ENCODE data around the gene PPP1R14B.

Gene PPP1R14B

DNA sequence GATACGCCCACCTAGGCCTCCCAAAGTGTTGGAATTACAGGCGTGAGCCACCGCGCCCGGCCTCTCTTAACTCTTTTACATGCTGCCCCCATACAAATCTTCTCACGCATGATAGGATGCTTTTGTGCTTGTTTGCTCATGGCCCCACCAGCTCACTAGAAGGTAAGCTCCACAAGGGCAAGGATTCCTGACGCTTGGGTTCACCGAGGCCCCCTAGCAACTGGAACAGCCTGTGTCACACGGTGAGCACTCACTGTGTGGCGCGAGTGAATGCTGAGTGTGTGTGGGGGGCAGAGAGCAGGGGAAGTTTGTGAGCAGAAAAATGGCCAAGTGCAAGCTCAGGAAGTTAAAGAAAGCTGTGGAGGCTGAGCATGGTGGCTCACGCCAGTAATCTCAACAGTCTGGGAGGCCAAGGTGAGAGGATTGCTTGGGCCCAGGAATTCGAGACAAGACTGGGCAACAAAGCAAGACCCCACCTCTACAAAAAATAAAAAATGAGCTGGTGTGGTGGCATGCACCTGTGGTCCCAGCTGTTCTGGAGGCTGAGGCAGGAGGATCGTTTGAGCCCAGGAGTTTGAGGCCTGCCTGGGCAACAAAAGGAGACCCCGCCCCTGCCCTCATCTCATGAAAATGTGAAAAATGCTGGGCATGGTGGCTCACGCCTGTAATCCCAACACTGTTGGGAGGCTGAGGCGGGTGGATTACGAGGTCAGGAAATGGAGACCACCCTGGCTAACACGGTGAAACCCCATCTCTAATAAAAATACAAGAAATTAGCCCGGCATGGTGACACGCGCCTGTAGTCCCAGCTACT, 35.4 kb upstream of the PPP1R14B start:
- no peak for DNase-seq (ENCODE audit: low read depth)

DNA sequence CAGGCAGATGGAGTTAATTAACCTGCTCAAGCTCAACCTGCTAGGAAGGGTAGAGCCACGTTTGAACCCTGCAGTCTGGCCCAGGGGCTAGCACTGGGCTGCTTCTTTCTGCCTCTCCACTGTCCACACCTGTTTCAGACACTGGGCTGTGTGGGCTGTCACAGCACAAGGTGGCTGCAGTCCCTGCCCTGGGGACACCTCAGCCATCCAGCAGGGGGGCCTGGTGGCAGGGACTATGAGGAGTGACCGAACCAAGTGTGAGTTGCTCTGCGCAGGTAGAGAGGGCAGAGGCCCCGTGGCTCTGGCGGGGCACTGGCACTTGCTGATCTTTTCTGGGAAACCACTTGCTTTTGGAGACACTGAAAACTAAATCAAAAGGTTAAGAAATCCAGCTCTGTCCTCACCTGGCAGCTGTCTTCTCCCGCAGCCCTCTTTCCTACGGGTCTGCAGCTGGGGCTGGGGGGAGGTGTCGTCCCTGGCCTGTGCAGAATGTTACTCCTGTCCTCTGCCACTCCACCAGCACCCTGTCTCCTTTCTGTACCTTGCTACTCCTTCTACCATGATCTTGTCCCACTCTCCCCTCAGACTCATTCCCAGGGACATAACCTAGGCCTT, 31.9 kb upstream of the PPP1R14B start:
- DNase-seq (ENCODE audit: low read depth): no peak

GRCh38 chr11:64276653-64277431, 30.1 kb upstream of the PPP1R14B start:
- DNase-seq (ENCODE audit: low read depth): no peak

DNA sequence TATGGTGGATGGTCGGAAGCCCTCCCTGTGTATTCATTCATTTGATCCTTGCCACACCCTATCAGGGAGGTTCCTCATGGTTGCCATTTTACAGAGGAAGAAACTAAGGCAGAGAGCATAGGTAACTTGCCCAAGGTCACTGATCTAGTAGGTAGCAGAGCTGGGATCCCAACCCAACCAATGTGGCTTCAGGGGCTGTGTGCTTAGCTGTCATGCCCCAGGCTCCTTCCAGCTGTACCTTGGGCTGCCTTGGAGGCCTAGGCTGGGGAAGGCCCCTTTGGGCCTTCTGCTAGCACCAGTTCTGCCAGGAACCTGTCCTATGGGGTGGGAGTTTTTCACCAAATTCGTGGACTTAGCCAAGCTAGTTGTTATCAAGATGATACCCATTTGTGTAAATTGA, 29.1 kb upstream of the PPP1R14B start:
- DNase-seq (ENCODE audit: low read depth): no peak

- DNase-seq (ENCODE audit: low read depth): no peak
Measured at GRCh38 chr11:64275031-64275800, 28.5 kb upstream of the PPP1R14B start.

DNA sequence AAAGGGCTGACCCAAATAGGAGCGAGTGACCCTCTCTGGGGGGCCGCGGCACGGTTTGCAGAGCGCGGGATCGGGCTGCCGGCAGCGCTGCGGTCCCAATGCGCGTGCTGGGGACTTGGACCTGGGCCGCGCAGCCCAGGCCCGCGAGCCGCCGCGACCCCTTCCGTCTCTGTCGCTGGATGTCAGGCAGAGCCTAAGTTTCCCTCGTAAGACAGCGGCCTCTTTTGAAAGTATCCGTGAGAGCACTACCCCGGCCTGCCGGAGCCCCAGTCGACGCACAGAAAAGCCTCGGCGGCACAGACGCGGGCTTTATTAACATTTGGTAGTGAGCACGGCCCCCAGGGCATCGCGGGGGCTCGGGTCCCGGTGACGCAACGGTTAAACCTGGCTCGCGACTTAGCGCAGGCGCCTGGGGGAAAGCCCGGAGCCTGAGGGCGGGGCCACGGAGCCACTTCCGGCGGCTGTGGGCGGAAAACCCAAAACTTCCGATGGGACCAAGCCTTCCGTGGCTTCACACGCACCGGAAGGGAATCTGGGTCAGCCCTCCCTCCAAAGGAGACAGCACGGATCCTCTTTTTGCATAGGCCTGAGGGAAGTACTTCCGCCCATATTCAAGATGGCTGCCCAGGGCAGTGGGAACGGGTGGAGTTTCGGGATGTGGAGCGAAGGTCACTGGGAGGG, 22.9 kb upstream of the PPP1R14B start:
- peak; percentile 100 for DNase-seq (ENCODE audit: low read depth)

- DNase-seq (ENCODE audit: low read depth): no peak
Measured at GRCh38 chr11:64268893-64269539, 22.3 kb upstream of the PPP1R14B start.

DNA sequence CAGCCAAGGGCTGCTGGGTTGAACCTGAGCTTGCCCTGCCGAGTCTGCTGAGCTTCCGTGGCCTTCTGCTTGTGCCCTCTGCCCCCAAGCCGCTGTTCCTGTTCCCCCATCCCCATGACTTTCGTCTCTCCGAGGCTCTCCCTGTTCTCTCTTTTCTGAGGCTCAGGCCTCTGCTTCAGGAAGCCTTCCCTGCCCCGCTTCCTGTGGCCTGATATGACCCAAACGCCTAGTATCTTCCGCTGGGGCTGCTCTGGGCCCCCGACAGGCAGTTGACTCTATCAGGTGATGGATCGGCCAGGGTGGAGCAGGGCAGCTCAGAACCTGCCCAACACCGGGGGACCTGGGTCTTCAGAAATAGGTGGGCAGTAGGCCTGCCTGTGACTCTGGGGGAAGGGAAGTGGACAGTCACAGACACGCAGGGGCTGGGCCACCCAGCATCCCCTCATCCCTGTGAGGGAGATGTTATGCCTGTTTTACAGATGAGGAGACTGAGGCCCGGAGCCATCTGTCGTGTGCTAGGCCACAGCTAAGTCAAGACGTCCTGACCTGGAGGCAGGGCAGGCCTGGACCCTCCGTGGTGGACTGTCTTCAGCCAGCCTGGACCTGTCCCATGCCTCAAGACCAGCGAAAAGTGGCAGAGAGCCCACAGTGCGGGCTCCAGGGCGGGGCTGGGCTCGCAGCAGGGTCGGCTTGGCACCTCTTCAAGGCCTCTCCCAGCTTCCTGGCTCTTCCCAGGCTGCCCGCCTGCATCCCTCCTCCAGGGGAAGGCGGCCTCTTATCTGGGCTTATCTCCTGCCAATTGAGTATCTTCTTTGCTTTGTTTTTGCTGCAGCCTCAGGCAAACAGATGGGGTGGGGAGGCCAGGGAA, 21.5 kb upstream of the PPP1R14B start:
- no peak for DNase-seq (ENCODE audit: low read depth)

DNA sequence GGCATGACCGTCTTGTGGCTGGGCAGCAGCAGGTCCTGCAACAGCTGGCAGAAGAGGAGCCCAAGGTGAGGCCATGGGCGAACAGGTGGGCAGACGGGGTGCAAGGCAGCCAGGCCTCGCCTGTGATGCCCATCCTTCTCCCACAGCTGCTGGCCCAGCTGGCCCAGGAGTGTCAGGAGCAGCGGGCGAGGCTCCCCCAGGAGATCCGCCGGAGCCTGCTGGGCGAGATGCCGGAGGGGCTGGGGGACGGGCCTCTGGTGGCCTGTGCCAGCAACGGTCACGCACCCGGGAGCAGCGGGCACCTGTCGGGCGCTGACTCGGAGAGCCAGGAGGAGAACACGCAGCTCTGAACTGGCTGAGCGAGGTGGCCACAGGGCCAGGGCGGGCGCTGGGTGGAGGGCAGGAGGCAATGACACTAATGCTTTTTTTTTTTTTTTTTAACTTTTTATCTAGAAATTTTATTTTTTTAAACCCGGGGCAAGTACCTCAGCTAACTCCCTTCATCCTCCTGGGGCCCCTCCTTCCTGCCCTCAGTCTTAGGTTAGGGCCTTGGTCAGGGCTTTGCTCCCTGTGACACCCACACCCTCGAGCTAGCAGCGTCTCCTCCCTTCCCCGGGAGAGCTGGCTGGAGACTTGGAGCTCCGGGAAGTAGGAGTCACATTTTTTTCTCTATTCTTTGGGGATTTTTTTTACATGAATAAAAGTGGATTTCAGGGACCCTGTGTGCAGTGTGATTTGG, 20.6 kb upstream of the PPP1R14B start:
- DNase-seq (ENCODE audit: low read depth): no peak

DNA sequence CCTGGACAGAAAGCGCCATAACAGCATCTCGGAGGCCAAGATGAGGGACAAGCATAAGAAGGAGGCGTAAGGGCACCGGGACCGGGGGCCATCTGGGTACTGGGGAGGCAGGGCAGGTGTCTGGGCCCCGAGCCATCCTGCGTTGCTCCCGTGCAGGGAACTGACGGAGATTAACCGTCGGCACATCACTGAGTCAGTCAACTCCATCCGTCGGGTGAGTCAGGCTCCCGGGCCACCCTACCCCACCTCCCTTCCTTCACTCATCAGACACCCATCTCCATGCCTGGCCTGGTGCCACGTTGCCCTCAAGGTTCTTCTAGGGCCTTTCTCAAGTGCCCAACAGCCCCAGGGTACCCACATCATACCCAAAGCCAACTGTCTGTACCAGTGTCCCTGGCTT, 19.6 kb upstream of the PPP1R14B start:
- DNase-seq (ENCODE audit: low read depth): no peak

DNA sequence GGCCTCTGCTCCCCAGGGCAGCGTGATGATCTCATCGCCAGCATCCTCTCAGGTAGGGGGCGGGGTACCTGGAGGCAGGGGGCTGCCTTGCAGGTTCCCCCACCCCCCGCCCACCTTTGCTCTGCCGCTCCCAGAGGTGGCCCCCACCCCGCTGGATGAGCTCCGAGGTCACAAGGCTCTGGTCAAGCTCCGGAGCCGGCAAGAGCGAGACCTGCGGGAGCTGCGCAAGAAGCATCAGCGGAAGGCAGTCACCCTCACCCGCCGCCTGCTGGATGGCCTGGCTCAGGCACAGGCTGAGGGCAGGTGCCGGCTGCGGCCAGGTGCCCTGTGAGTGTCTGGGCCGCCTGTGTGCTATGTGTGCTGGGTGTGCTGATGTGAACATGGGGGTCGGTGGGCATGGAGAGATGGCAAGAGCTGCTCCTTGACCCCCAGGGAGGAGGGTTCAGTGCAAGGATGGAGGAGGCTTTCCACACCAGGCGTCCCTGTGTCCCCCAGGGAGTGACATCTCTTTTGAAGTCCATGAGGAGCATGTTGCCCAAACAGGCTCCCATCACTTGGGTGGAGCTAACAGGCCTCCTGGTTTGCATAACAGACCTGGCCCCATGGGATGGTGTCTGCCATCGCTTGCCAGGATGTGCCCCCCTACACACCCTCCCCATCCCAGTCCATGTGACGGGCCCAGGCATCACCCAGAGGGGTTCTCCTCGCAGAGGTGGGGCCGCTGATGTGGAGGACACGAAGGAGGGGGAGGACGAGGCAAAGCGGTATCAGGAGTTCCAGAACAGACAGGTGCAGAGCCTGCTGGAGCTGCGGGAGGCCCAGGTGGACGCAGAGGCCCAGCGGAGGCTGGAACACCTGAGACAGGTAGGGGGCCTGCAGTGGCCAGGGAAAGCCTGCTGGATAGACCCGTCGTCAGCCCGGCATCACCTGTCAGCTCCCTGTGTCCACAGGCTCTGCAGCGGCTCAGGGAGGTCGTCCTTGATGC, 18.7 kb upstream of the PPP1R14B start:
- no peak for DNase-seq (ENCODE audit: low read depth)

DNA sequence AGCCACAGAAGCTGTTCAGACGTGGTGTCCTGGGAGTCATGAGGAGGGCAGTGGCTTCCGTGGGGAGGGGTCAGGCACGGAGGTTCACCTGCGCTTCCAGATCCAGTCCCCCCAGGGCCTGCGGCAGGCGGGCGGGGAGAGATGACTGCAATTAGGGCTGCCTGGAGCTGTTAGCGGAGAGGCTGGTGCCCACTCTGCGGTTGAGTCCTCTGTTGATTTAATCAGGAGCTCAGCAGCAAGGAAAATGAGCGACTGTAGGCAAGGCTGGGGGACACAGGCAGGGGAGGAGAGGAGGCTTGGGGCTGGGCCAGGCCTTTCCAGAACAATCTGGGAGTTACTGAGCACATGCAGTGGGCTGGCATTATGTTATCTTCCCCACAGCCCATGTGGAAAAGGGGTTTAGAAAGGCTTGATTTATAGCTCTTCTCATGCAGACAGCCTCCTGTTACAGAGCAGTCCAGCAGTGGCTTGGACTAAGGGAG, 17.7 kb upstream of the PPP1R14B start:
- DNase-seq (ENCODE audit: low read depth): no peak

GRCh38 chr11:64263947-64264317, 17.2 kb upstream of the PPP1R14B start:
- no peak for DNase-seq (ENCODE audit: low read depth)

DNA sequence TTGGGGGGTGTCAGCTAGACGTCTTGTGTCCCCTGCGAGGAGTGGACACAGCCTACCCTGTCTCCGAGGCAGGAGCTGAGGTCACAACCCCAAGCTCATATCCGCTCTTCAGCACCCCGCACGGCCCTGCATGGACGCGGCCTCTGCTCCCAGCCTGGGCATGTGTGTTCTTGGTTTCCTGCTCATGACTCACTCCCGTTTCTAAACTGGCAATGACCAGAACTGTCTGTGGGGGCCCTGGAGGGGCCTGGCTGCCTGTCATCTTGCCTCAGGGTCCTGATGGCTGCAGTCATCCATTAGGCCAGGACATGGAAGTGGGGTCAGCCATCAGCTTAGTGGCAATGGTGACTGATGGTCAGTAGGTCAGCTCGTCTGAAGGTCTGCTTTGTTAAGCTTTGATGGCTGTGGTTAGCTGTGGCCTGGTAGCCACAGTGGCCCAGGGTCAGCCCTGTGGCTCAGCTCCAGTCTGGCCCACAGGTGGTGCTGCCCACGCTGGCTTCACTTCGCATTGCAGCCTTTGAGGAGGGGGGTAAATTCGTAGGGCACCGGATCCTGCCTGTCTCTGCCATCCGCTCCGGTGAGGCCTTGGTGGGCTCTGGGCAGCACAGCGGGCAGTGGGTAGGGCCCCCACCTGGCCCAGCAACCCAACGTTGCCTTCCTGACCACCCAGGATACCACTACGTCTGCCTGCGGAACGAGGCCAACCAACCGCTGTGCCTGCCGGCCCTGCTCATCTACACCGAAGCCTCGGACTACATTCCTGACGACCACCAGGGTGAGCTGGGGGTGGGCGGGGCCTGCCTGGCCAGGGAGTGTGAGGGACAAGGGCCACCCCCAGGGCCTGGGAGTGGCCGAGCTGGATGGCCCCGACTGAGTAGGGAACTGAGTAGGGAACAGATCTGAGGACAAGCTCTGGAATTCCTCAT, 16.5 kb upstream of the PPP1R14B start:
- no peak for DNase-seq (ENCODE audit: low read depth)

DNA sequence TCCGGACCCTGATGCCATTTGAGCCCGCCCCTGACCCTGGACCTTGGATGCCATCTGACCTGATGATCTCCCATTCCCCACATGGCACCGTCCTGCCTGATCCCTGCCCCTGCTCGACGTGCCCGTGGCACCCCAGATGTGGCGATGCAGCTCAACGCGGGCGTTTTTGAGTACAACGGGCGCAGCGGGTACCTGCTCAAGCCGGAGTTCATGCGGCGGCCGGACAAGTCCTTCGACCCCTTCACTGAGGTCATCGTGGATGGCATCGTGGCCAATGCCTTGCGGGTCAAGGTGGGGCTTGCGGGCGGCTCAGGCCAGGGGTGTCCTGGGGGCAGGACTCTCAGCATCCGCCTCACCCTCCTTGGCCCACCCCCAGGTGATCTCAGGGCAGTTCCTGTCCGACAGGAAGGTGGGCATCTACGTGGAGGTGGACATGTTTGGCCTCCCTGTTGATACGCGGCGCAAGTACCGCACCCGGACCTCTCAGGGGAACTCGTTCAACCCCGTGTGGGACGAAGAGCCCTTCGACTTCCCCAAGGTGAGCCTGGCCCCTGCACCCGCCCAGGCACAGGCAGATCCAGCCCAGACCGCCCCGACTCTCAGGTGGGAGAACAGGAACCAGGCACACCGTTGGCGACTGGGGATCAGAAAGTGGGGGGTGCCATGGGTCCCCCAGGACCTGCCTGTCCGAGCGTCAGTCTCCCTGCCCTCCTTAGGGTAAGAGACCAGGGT, 15.7 kb upstream of the PPP1R14B start:
- DNase-seq (ENCODE audit: low read depth): no peak

DNA sequence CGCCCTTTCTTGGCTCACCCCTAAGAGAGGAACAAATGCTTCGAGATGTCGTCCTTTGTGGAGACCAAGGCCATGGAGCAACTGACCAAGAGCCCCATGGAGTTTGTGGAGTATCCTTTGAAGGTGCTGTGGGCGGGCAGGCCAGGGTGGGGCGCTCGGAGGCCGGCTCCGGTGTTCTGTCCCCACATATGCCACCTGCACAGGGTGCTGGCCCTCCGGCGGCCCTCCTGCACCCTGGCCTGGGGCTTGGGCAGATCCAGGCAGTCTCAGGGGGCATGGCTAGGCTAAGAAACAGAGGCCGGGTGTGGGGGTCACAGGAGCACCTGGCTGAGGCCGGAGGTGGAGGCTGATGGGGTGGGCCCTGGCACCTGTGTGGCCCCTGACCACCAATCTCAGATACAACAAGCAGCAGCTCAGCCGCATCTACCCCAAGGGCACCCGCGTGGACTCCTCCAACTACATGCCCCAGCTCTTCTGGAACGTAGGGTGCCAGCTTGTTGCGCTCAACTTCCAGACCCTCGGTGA, 14.9 kb upstream of the PPP1R14B start:
- DNase-seq (ENCODE audit: low read depth): no peak

Data from GM04504 (cell line).